ENCODE measurements around the gene GLCCI1.

DNA sequence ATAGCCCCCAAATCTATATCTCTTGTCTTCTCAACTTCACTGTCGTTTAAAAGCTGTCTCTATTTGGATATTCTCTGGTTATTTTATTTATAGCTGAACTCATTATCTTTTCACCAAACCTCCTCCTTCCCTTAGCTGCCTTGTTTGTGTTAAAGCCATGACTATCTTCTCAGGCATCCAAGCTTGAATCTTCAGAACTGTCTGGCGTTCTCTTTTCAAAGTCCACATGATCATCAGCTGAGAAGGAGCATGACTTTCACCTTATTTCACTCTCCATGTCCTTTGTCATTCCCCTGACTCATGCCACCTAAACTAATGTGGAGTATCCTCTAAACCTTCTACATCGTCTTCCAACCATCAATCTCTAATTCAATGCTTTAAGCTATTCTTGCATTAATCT is 5.7 kb upstream of the GLCCI1 start:
- TF ChIP-seq, protein P1, sequence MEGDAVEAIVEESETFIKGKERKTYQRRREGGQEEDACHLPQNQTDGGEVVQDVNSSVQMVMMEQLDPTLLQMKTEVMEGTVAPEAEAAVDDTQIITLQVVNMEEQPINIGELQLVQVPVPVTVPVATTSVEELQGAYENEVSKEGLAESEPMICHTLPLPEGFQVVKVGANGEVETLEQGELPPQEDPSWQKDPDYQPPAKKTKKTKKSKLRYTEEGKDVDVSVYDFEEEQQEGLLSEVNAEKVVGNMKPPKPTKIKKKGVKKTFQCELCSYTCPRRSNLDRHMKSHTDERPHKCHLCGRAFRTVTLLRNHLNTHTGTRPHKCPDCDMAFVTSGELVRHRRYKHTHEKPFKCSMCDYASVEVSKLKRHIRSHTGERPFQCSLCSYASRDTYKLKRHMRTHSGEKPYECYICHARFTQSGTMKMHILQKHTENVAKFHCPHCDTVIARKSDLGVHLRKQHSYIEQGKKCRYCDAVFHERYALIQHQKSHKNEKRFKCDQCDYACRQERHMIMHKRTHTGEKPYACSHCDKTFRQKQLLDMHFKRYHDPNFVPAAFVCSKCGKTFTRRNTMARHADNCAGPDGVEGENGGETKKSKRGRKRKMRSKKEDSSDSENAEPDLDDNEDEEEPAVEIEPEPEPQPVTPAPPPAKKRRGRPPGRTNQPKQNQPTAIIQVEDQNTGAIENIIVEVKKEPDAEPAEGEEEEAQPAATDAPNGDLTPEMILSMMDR (IDR thresholded peaks at IDR 0.05; ENCODE audit: extremely low read depth in 1 of 2, insufficient read depth in 1 of 2, low read depth in 1 of 2, low read length in 2 of 2), result no peak
- no peak for TF ChIP-seq POLR2AphosphoS5 (IDR thresholded peaks at IDR 0.05; ENCODE audit: insufficient read depth, low read depth, low read length)
- no peak for TF ChIP-seq EZH2 (IDR thresholded peaks at IDR 0.05; ENCODE audit: borderline replicate concordance, low read depth, low read length, severe bottlenecking)
- no peak for TF ChIP-seq POLR2A (IDR thresholded peaks at IDR 0.05; ENCODE audit: low read depth, low read length)
- TF ChIP-seq JUN (IDR thresholded peaks at IDR 0.05; ENCODE audit: borderline replicate concordance, insufficient read depth, insufficient read length, low read depth), result no peak
- TF ChIP-seq, protein P2, sequence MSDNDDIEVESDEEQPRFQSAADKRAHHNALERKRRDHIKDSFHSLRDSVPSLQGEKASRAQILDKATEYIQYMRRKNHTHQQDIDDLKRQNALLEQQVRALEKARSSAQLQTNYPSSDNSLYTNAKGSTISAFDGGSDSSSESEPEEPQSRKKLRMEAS (IDR thresholded peaks at IDR 0.05; ENCODE audit: insufficient read depth, insufficient read length), result no peak
- TF ChIP-seq GATA2 (IDR thresholded peaks at IDR 0.05; ENCODE audit: insufficient read depth, insufficient read length, low read depth, low read length), result no peak
